ENCODE data around the gene NALF2. TPM values are rescaled to one million over a fixed set of nuclear protein-coding genes. Genes with fewer than 3 reads are reported as not detected.

NALF2 gene
- total RNA-seq, 3 donors from 2014 or later = 0.69 to 1.6 (median 1.5) TPM

DNA sequence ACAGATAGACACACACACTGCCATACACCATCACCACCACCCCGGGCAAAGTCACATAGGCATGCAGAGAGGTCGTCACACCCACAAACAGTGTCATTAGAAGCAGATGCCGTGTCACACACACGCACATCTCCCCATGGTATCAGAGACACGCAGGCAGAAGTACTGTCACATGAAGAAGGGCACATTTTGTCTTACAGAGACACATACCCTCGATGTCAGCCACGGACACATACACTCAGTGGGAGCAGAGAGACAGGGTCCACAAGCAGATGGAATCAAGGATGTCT is 3.3 kb downstream of the NALF2 start:
- H3K4me3 Mint-ChIP-seq = no peak overlapping the region
- DNase-seq (no peak), ATAC-seq (no peak)
- H3K9me3 Mint-ChIP-seq = no peaks in the 10 kb centered on the region
- H3K27me3 Mint-ChIP-seq (ENCODE audit: low read depth) = peaks cover 26% of the 10 kb centered on the region
- H3K4me1 Mint-ChIP-seq (ENCODE audit: low read depth) = peaks cover 5% of the 10 kb centered on the region
- no peaks in the 10 kb centered on the region for H3K36me3 Mint-ChIP-seq (ENCODE audit: insufficient read depth)

DNA sequence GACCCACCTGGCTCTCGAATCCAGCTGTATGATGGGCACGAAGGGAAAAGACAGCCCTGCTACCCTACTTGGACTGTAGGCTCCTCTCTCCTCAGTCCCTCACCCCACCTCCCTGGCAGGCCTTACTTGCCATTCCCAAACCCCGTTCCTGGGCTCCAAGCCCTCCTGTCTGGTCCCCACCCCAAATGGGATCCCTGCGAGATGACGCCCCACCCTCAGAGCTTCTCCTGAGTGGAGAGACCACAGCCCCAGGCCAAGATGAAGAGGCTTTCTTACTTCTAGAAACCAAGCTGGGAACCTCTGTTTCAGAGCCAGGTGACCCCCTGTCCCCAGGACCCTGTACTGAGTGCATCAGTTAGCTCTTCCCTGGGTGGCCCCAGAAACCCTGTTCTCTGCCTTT is 4.5 kb downstream of the NALF2 start:
- H3K27me3 Mint-ChIP-seq (ENCODE audit: low read depth) = peaks cover 22% of the 10 kb centered on the region
- DNase-seq (no peak), ATAC-seq (no peak)
- no peaks in the 10 kb centered on the region for H3K9me3 Mint-ChIP-seq
- peaks cover 3% of the 10 kb centered on the region for H3K4me1 Mint-ChIP-seq (ENCODE audit: low read depth)
- H3K4me3 Mint-ChIP-seq = no peak overlapping the region
- no peaks in the 10 kb centered on the region for H3K36me3 Mint-ChIP-seq (ENCODE audit: insufficient read depth)

DNA sequence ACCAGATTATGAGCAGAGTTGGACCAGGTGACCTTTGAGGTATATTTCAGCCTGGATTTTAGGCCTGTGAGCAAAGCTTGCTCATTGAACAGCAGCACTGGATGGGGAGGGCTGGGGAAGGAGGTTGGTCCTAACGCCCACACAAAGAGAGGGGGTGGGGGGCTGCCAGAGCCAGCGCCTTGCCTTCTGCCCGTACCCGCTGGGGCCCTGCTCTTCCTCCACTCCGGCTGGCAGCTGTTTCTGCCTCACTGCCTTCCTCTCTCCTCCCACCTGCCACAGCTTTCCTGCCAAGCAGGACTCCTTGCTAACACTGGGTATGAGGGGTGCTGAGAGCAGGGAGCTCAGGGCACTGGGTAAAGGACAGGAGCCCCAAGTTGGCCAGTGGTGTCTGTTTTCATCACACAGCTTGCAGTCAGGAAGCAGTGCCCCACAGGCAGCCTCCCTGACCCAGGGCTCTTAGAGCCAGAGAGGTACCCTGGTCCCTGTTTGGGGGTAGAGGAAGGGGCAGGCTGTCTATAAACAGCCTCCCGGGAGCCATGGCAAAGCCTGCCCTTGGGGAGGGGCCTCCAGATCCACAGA is 6.1 kb downstream of the NALF2 start:
- Mint-ChIP-seq H3K36me3 (ENCODE audit: insufficient read depth) (no peaks in the 10 kb centered on the region), H3K4me1 (ENCODE audit: low read depth) (peaks cover 3% of the 10 kb centered on the region), H3K4me3 (no peak overlapping the region), H3K9me3 (no peaks in the 10 kb centered on the region), H3K27me3 (ENCODE audit: low read depth) (peaks cover 22% of the 10 kb centered on the region)
- ATAC-seq (no peak), DNase-seq (no peak)

DNA sequence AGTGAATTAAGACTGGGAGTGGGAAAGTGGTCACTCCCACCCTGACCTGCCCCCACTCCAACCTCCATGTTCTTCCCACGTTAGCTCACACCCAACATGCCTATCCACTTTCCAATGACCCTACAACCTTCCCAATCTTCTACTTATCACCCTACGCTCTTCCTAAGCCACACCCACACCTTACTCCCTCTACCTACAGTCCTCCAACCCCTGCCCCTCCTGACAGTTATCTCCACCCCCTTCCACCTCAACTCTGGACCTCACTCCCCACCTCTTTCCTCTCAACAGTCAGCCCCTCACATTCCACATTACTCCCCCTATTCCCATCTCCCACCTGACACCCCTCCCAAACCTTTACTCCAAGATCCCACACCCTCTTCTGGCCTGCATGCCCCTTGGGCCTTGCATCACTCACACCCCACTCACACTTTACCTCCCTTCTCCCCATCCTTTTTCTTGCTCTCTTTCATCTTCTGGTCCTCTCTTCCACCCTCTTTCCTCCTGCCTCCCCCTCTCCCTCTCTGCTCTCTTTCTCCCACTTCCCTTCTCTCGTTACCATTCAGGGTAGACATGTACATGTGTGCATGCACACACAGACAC is 6.9 kb downstream of the NALF2 start:
- Mint-ChIP-seq H3K4me3 (no peak overlapping the region), H3K36me3 (ENCODE audit: insufficient read depth) (no peaks in the 10 kb centered on the region), H3K9me3 (no peaks in the 10 kb centered on the region), H3K27me3 (ENCODE audit: low read depth) (peaks cover 19% of the 10 kb centered on the region), H3K4me1 (ENCODE audit: low read depth) (no peaks in the 10 kb centered on the region)
- ATAC-seq (no peak), DNase-seq (no peak)

DNA sequence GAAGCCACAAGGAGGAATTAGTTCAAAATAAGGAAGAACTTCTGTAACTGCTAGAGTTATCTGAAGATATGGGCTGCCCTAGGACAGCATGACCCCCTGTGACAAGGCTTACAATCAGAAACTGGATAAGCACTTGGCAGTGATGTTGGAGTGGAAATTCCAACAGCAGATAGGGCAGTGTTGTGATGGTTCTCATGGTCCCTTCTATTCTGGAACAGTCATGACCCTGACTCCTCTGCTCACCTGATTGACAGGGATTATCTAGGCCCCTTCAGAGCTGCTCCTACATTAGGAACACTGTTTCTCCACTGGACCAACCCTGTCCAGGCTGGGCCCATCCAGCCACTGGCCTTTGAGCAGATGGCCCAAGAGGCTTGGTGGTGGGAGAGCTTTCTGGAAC is 17.9 kb downstream of the NALF2 start:
- ATAC-seq (no peak), DNase-seq (no peak)
- H3K4me1 Mint-ChIP-seq (ENCODE audit: low read depth) = no peaks in the 10 kb centered on the region
- no peaks in the 10 kb centered on the region for H3K36me3 Mint-ChIP-seq (ENCODE audit: insufficient read depth)
- no peaks in the 10 kb centered on the region for H3K9me3 Mint-ChIP-seq
- H3K4me3 Mint-ChIP-seq = no peak overlapping the region
- no peaks in the 10 kb centered on the region for H3K27me3 Mint-ChIP-seq (ENCODE audit: low read depth)

DNA sequence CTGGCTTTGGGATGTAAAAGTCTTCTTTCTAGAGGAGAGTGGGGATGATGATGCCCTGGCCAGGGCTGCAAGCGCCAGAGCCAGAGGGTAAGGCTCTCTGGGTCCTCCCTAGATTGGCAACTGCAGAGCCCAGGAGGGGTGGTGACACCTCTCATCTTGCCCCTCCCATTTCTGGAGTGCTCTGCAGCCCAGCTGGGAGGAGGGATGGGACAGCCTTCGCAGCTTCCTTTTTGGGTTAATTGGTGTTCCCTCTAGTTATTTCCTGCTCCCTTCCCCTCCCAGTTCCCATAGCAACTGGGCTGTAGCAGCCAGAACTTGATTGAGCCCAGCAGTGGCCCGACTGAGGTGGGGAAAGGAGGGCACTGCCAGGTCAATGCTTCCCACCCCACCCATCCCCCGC is 19.2 kb downstream of the NALF2 start:
- Mint-ChIP-seq H3K36me3 (ENCODE audit: insufficient read depth) (no peaks in the 10 kb centered on the region), H3K4me1 (ENCODE audit: low read depth) (no peaks in the 10 kb centered on the region), H3K27me3 (ENCODE audit: low read depth) (peaks cover 2% of the 10 kb centered on the region), H3K4me3 (no peak overlapping the region), H3K9me3 (no peaks in the 10 kb centered on the region)
- no peak for ATAC-seq
- DNase-seq = no peak

DNA sequence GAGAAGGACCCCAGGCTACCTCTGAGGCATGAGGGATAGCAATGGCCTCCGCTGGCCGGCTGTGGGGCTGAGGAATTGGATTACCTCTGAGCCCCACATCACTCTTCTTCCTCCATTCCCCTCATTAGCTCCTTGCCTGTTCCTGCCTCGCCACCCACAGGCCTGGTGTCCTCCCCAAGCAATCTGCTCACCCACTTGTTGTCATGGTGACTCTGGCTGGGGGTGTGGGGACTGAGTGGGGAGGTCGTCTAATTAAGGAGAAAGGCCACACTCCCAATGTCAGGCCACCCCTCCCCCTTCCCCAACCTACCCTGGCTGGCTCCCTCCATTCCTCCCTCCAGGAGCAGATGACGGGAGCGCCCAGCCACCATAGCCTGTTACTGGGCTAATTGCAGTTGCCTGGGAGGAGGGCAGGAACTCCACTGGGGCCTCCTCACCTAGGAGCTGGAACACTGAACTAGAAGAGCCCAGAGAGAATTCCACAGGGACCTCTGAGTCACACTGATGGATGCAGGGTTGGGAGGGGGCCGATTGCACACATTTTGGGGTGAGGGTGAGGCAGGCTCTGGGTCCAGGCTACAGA is 20.7 kb downstream of the NALF2 start:
- Mint-ChIP-seq H3K36me3 (ENCODE audit: insufficient read depth) (no peaks in the 10 kb centered on the region), H3K27me3 (ENCODE audit: low read depth) (peaks cover 2% of the 10 kb centered on the region), H3K4me1 (ENCODE audit: low read depth) (no peaks in the 10 kb centered on the region), H3K9me3 (no peaks in the 10 kb centered on the region), H3K4me3 (no peak overlapping the region)
- ATAC-seq (no peak), DNase-seq (no peak)

DNA sequence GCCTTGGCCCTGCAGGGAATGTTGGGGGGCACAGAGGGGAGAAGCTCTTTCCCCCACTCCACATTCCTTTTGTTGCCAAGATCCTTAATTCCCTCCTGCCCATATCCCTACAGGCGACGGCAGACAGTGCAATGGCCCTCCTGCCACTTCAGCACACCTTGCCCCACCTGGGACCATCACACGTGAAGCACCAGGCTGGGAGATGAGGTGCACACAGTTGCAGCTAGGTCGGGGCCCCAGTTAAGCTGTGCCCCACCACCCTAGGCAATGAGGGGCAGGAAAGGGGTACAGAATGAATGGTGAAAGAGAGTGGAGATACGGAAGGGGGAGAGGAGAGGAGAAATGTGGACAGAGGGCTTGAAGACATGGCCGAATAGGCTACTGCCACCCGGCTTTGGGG is 26.2 kb downstream of the NALF2 start:
- Mint-ChIP-seq H3K27me3 (ENCODE audit: low read depth) (peaks cover 2% of the 10 kb centered on the region), H3K4me3 (no peak overlapping the region), H3K4me1 (ENCODE audit: low read depth) (no peaks in the 10 kb centered on the region), H3K9me3 (no peaks in the 10 kb centered on the region), H3K36me3 (ENCODE audit: insufficient read depth) (no peaks in the 10 kb centered on the region)
- ATAC-seq (no peak), DNase-seq (no peak)

DNA sequence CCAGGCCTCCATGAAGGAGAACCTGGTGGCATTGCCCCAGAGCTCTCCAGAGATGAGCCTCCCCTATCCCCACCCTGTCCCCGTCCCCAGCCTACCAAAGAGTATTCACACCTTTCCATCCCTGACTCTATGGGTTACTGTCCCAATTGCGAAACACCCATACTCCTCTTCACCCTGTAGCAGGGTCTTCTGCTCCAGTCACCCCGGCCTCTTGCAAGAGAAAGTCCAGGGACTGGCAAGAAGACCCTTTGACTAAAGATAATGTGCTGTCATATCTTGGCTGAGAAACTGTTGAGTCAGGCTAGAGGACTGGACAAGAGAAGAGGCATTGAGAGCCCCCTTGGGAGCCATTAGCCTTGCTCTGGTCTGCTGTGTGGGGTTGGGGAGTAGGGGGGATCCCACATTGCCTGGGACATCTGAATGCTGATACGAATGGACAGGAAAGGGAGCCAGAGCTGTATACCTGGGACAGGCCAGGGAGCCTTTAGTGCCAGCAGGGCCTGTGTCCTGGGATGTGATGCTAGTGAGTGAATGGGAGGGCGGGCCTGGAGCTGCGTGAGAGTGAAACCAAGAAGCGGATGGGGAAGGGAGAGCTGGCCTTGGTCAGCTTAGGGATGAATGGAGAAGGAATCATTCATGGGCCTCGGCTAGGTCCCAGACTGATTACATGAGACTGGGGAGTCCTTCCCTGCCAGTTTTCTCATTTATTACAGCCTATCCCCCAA is 27.1 kb downstream of the NALF2 start:
- no peaks in the 10 kb centered on the region for H3K4me1 Mint-ChIP-seq (ENCODE audit: low read depth)

DNA sequence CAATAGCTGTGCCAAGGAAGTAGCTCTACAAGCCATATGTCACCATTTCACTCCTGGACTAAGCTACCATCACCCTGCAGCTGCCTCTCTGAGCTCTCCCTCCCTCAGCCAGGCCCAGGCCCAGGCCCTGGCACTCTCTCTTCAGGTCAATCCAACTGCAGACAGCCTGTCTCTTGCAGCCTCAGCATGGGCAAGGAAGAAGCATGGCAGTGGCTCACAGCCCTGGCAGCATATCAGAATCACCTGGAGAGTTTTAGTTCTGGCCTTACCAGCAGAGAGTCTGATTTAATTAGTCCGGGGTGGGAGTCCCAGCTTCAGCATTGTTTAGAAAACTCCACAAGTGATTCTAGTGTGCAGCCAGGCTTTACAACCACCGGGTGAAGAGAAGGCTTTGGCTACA is 31.5 kb downstream of the NALF2 start:
- no peak overlapping the region for H3K4me3 Mint-ChIP-seq
- DNase-seq (no peak), ATAC-seq (no peak)
- peaks cover 5% of the 10 kb centered on the region for H3K27me3 Mint-ChIP-seq (ENCODE audit: low read depth)
- peaks cover 16% of the 10 kb centered on the region for H3K4me1 Mint-ChIP-seq (ENCODE audit: low read depth)
- no peaks in the 10 kb centered on the region for H3K9me3 Mint-ChIP-seq
- no peaks in the 10 kb centered on the region for H3K36me3 Mint-ChIP-seq (ENCODE audit: insufficient read depth)

More for the DNA sequence above, 27.1 kb downstream of the NALF2 start:
- DNase-seq (no peak), ATAC-seq (no peak)
- no peak overlapping the region for H3K4me3 Mint-ChIP-seq
- peaks cover 2% of the 10 kb centered on the region for H3K27me3 Mint-ChIP-seq (ENCODE audit: low read depth)
- no peaks in the 10 kb centered on the region for H3K9me3 Mint-ChIP-seq
- H3K36me3 Mint-ChIP-seq (ENCODE audit: insufficient read depth) = no peaks in the 10 kb centered on the region

DNA sequence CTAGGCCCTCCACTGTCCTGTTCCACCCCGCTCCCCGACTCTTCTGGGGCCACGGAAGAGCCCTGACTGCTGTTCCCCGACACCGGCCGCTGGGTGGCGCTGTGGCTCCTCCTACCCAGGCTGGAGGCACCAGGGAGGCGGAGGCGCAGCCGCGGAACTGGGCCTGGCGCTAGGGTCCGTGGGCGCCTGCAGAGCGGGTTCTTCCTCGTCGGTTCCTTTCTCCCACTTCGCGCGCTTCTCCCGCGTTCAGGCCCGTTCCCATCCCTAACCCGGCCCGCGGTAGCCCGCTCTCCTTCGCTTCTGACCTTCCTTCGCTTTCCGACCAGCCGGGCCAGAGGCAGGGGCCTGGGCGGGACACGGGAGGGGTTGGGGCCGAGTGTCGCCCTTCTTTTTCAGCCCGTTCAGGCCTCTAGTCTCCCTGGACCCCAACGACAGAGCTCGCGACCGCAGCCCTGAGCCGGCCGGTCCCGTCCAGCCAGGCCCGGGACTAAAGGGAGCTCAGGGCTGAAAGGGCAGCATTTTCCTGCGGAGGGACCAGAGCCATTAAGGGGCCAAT is 34.3 kb downstream of the NALF2 start:
- DNase-seq (peak; percentile 59), ATAC-seq (peak; percentile 92 to 94)
- no peaks in the 10 kb centered on the region for H3K9me3 Mint-ChIP-seq
- H3K4me1 Mint-ChIP-seq (ENCODE audit: low read depth) = peaks cover 16% of the 10 kb centered on the region
- H3K4me3 Mint-ChIP-seq = peak overlapping the region; percentile 61
- peaks cover 5% of the 10 kb centered on the region for H3K27me3 Mint-ChIP-seq (ENCODE audit: low read depth)
- no peaks in the 10 kb centered on the region for H3K36me3 Mint-ChIP-seq (ENCODE audit: insufficient read depth)

DNA sequence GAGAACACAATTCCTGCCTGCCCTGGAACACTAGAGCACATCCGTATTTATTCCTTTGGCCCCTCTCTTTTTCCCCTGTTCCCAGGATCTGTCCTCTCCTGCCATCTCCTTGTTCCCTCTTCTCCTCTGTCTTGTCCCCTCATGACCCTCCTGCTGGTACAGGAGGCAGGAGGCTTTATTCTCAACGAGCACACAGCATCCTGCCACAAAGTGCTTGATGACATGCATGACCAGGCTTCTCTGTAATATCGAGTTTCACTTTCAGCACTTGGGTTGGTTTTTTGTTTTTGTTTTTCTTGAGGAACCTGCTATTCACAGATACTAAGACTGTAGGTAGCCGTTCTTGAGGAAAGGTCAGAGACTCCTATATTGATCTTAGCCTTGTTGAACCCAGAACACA is 35.3 kb downstream of the NALF2 start:
- DNase-seq (no peak), ATAC-seq (no peak)
- H3K9me3 Mint-ChIP-seq = no peaks in the 10 kb centered on the region
- H3K27me3 Mint-ChIP-seq (ENCODE audit: low read depth) = peaks cover 5% of the 10 kb centered on the region
- peaks cover 16% of the 10 kb centered on the region for H3K4me1 Mint-ChIP-seq (ENCODE audit: low read depth)
- no peaks in the 10 kb centered on the region for H3K36me3 Mint-ChIP-seq (ENCODE audit: insufficient read depth)
- no peak overlapping the region for H3K4me3 Mint-ChIP-seq

DNA sequence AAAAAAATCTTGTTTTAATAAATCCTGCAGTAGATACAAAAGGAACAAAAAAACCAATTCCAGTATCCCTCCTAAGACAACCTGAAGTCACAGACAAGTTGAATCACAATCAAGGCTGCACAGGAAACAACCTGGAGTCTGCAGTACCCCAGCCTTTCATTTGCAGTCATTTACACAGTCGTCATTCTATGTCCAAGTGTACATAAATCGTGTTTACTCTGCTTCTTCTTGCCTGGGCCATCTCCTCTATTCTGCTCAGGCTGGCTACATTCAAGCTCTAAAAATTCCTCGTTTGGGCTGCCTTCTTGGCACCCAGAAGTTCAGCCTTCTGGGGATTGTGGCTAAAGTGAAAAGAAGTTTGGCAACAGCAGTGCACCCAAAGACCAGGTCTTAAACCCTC is 37.8 kb downstream of the NALF2 start:
- no peak overlapping the region for H3K4me3 Mint-ChIP-seq
- no peaks in the 10 kb centered on the region for H3K9me3 Mint-ChIP-seq
- peaks cover 6% of the 10 kb centered on the region for H3K27me3 Mint-ChIP-seq (ENCODE audit: low read depth)
- ATAC-seq (no peak), DNase-seq (no peak)
- H3K36me3 Mint-ChIP-seq (ENCODE audit: insufficient read depth) = no peaks in the 10 kb centered on the region
- H3K4me1 Mint-ChIP-seq (ENCODE audit: low read depth) = peaks cover 16% of the 10 kb centered on the region

DNA sequence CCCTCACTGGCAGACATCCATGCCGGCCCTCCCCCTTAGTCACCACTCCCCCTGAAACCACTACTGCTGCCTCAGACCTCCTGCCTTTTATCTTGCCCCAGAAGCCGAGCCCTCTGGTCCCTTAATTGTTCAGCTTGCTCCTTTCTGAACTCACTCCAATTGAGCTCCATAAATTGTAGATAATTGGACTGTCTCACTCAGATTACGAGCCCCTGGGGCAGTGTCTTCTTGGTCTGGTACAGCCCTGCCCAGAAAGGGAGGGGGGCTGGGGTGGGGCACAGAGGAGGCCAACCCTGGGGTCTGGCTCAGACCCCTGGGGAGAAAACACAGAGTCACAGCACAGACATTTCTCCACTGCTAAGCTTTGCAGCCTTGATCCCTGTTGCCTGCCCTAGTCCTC is 39.4 kb downstream of the NALF2 start:
- H3K4me3 Mint-ChIP-seq = no peak overlapping the region
- no peaks in the 10 kb centered on the region for H3K36me3 Mint-ChIP-seq (ENCODE audit: insufficient read depth)
- H3K4me1 Mint-ChIP-seq (ENCODE audit: low read depth) = peaks cover 14% of the 10 kb centered on the region
- no peaks in the 10 kb centered on the region for H3K9me3 Mint-ChIP-seq
- H3K27me3 Mint-ChIP-seq (ENCODE audit: low read depth) = peaks cover 1% of the 10 kb centered on the region
- no peak for ATAC-seq
- no peak for DNase-seq

DNA sequence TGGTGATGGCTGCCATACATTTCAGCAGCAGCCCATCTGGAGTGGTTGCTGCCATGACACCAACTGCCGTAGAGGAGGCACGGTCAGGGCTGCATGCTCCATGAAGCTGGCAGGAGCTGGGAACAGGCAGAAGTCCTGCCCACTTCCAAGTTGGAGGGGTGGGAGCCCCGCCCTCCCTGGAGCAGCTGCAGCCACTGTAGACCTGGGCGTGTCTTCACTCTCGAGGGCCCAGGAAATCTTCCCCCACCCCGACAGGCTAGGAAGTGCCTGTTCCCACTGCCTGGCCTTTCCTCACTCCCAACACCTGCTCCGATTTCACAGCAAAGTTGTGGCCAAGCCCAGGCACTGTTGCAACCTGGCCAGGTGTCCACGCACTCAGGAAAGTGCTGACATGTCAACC is 42.3 kb downstream of the NALF2 start:
- H3K27me3 Mint-ChIP-seq (ENCODE audit: low read depth) = peaks cover 1% of the 10 kb centered on the region
- DNase-seq (no peak), ATAC-seq (no peak)
- no peak overlapping the region for H3K4me3 Mint-ChIP-seq
- H3K4me1 Mint-ChIP-seq (ENCODE audit: low read depth) = no peaks in the 10 kb centered on the region
- no peaks in the 10 kb centered on the region for H3K9me3 Mint-ChIP-seq
- H3K36me3 Mint-ChIP-seq (ENCODE audit: insufficient read depth) = no peaks in the 10 kb centered on the region

Data from activated T-cell treated with anti-CD3 and anti-CD28 coated beads, Interleukin-2, amount 50 U/mL, for 4 hours (primary cell).